HCT116 (cell line): ENCODE data around the gene YLPM1. TPM values are rescaled to one million over a fixed set of nuclear protein-coding genes. Genes with fewer than 3 reads are reported as not detected.

Experiments
- ATAC-seq: fragments of 200-7000 bp; cut with Tn5 transposase; 2 replicates; pipeline ENCODE4 v1.9.1; 2020; ENCODE audit warnings: mild to moderate bottlenecking, moderate library complexity
- BruUV-seq: library from RNA; stranded (reverse); fragments of 400-500 nt; replicated peaks from 2 replicates; lab custom pipeline; 2021; lab: Mats Ljungman, UMichigan
- CTCF ChIA-PET: fragments of 300-600 bp; sonication (Branson Sonifier 250); formaldehyde crosslinking; loops from one replicate; lab custom pipeline; 2021; ENCODE audit warnings: antibody characterized with exemption; lab: Charles Lee
- POLR2A ChIA-PET: fragments of 300-600, 350-600 bp; sonication (Branson Sonifier 250); formaldehyde crosslinking; loops from one replicate; lab custom pipeline; 2021; ENCODE audit warnings: antibody characterized with exemption; lab: Charles Lee
- RAD21 ChIA-PET, 2 experiments: fragments of 300-600 bp; sonication (Branson Sonifier 250); formaldehyde crosslinking; loops; one replicate each; lab custom pipeline; 2023; ENCODE audit warnings: low total read pairs in 2 of 2; ENCODE audit not compliant: uncharacterized antibody in 2 of 2, unreplicated experiment in 2 of 2, low non-redundant PET in 1 of 2; lab: Charles Lee
- DNase-seq: peaks from one replicate; pipeline ENCODE4 v3.0.0-alpha.2; 2010; ENCODE audit warnings: low read depth, low spot score
- H2AFZ ChIP-seq: fragments of 200-600 bp; shearing (Covaris generic), sonication (generic); 2 replicates; pipeline ENCODE4 v1.6.1; 2017; ENCODE audit warnings: low read depth, mixed run types, mixed read lengths, antibody characterized with exemption, low read length; ENCODE audit not compliant: poor library complexity, severe bottlenecking
- H3K27ac ChIP-seq: 2 replicates; pipeline ENCODE4 v1.5.1; 2012; ENCODE audit warnings: low read depth, low read length
- H3K27me3 ChIP-seq: fragments of 200-600 bp; sonication (generic); 2 replicates; pipeline ENCODE4 v1.6.1; 2016; ENCODE audit warnings: mixed run types, low read length, mixed read lengths; ENCODE audit not compliant: insufficient read depth
- H3K36me3 ChIP-seq, 2 experiments: fragments of 200-500 bp in 1 of 2; fragments of 200-600 bp in 1 of 2; sonication (Bioruptor generic) in 1 of 2; sonication (generic) in 1 of 2; 2 replicates each; pipeline versions ENCODE4 v1.5.1 to v1.6.1; 2014 to 2016; ENCODE audit warnings: low read length in 2 of 2, inconsistent platforms in 1 of 2, mixed read lengths in 1 of 2, mixed run types in 1 of 2; ENCODE audit not compliant: insufficient read depth in 2 of 2, control insufficient read depth in 1 of 2
- H3K4me1 ChIP-seq, 2 experiments: fragments of 200-600 bp in 1 of 2; sonication (generic) in 1 of 2; 2 replicates each; pipeline versions ENCODE4 v1.5.1 to v1.6.1; 2012 to 2017; ENCODE audit warnings: low read length in 2 of 2, inconsistent platforms in 1 of 2, mild to moderate bottlenecking in 1 of 2, mixed read lengths in 1 of 2, mixed run types in 1 of 2, moderate library complexity in 1 of 2; ENCODE audit not compliant: insufficient read depth in 2 of 2, control insufficient read depth in 1 of 2
- H3K4me2 ChIP-seq: fragments of 200-600 bp; sonication (generic); 2 replicates; pipeline ENCODE4 v1.6.1; 2017; ENCODE audit warnings: mixed run types, low read length, mixed read lengths
- H3K4me3 ChIP-seq, 2 experiments: fragments of 200-600 bp in 1 of 2; sonication (generic) in 1 of 2; replicated peaks in 1 of 2; 2 replicates each; pipeline ENCODE4 v1.5.1; 2011 to 2016; ENCODE audit warnings: low read length in 2 of 2, control low read depth in 1 of 2, low read depth in 1 of 2, mild to moderate bottlenecking in 1 of 2, mixed read lengths in 1 of 2, mixed run types in 1 of 2
- H3K79me2 ChIP-seq: fragments of 200-600 bp; sonication (generic); 2 replicates; pipeline ENCODE4 v1.6.1; 2017; ENCODE audit warnings: mild to moderate bottlenecking, mixed run types, low read length, moderate library complexity, mixed read lengths; ENCODE audit not compliant: insufficient read depth
- H3K9ac ChIP-seq: fragments of 200-600 bp; sonication (generic); 2 replicates; pipeline ENCODE4 v1.6.1; 2016; ENCODE audit warnings: low read length, mixed read lengths
- H3K9me2 ChIP-seq: fragments of 200-600 bp; sonication (generic), shearing (Covaris generic); 2 replicates; pipeline ENCODE4 v1.6.1; 2017; ENCODE audit warnings: mixed run types, mild to moderate bottlenecking, moderate library complexity; ENCODE audit not compliant: insufficient read depth
- H3K9me3 ChIP-seq, 2 experiments: fragments of 200-500 bp in 1 of 2; fragments of 200-600 bp in 1 of 2; sonication (Bioruptor generic) in 1 of 2; sonication (generic) in 1 of 2; 2 replicates each; pipeline ENCODE4 v1.6.1; 2014 to 2017; ENCODE audit warnings: low read length in 2 of 2, mixed read lengths in 2 of 2, inconsistent platforms in 1 of 2, low read depth in 1 of 2, mild to moderate bottlenecking in 1 of 2, mixed run types in 1 of 2, moderate library complexity in 1 of 2; ENCODE audit not compliant: control insufficient read depth in 1 of 2, insufficient read depth in 1 of 2
- H4K20me1 ChIP-seq: fragments of 200-600 bp; sonication (generic), shearing (Covaris generic); 2 replicates; pipeline ENCODE4 v1.6.1; 2017; ENCODE audit warnings: mixed run types, mild to moderate bottlenecking, moderate library complexity; ENCODE audit not compliant: insufficient read depth
- ATF3 ChIP-seq: IDR thresholded peaks from 2 replicates; pipeline ENCODE4 v1.6.1; 2012
- CEBPB ChIP-seq: IDR thresholded peaks from 2 replicates; pipeline ENCODE4 v1.6.1; 2012; ENCODE audit warnings: low read depth
- EGR1 ChIP-seq: IDR thresholded peaks from 2 replicates; pipeline ENCODE4 v1.6.1; 2012; ENCODE audit warnings: low read depth
- ELF1 ChIP-seq: IDR thresholded peaks from 2 replicates; pipeline ENCODE4 v1.6.1; 2012; ENCODE audit warnings: low read depth, borderline replicate concordance
- EZH2 ChIP-seq: fragments of 200-600 bp; sonication (generic); IDR thresholded peaks from 2 replicates; pipeline ENCODE4 v1.6.1; 2017; ENCODE audit warnings: antibody characterized with exemption, mixed run types
- EZH2phosphoT487 ChIP-seq: fragments of 200-600 bp; IDR thresholded peaks from 2 replicates; pipeline ENCODE4 v1.6.1; 2018; ENCODE audit warnings: antibody characterized with exemption, borderline replicate concordance
- POLR2A ChIP-seq: IDR thresholded peaks from 2 replicates; pipeline ENCODE4 v1.7.0; 2011; ENCODE audit warnings: borderline replicate concordance; ENCODE audit not compliant: insufficient read depth, insufficient read length; ENCODE audit errors: extremely low read depth
- REST ChIP-seq: IDR thresholded peaks from 2 replicates; pipeline ENCODE4 v1.6.1; 2012; ENCODE audit warnings: low read depth
- SIN3A ChIP-seq: IDR thresholded peaks from 2 replicates; pipeline ENCODE4 v1.6.1; 2012; ENCODE audit warnings: low read depth
- SP1 ChIP-seq: IDR thresholded peaks from 2 replicates; pipeline ENCODE4 v1.6.1; 2012; ENCODE audit warnings: low read depth
- SRF ChIP-seq: IDR thresholded peaks from 2 replicates; pipeline ENCODE4 v1.6.1; 2012; ENCODE audit warnings: low read depth
- TCF7L2 ChIP-seq: IDR thresholded peaks from 2 replicates; pipeline ENCODE4 v1.7.0; 2011; ENCODE audit warnings: borderline replicate concordance, inconsistent platforms; ENCODE audit not compliant: insufficient read depth, insufficient read length; ENCODE audit errors: extremely low read depth
- YY1 ChIP-seq: IDR thresholded peaks from 2 replicates; pipeline ENCODE4 v1.6.1; 2011; ENCODE audit warnings: low read length, low read depth, moderate library complexity, mild to moderate bottlenecking; ENCODE audit not compliant: insufficient replicate concordance; ENCODE audit errors: extremely low read depth
- intact Hi-C: fragments of 100-400 bp; cut with micrococcal nuclease; formaldehyde crosslinking; loops from 2 replicates; pipeline ENCODE4 v1.10.0; 2022
- total RNA-seq: library from RNA; stranded (reverse); gene quantifications from one replicate; pipeline ENCODE4 v1.2.1, GENCODE V29; 2021; ENCODE audit not compliant: unreplicated experiment

Gene YLPM1
- total RNA-seq, 1 experiment from 2014 or later, result 55.1 TPM

- Histone ChIP-seq H4K20me1 (no peaks in the 10 kb centered on the region), H3K36me3 (no peaks in the 10 kb centered on the region), H3K27ac (no peak overlapping the region), H3K4me2 (no peak overlapping the region), H3K4me3 (no peak overlapping the region), H3K9me2 (no peaks in the 10 kb centered on the region), H3K9ac (no peak overlapping the region), H3K79me2 (no peaks in the 10 kb centered on the region), H3K4me1 (peaks cover 0 to 4% of the 10 kb centered on the region in 2 experiments; a peak in 1 of 4 replicates), H3K9me3 (no peaks in the 10 kb centered on the region), H3K27me3 (no peaks in the 10 kb centered on the region), H2AFZ (no peak overlapping the region)
- BruUV-seq, result no TSS peak
- ATAC-seq (no peak), DNase-seq (no peak)
- ChIA-PET CTCF (no interaction called here), POLR2A (no interaction called here), RAD21 (no interaction called here)
- intact Hi-C loops, result no loop called here
- TF ChIP-seq SRF, result no peak
- TF ChIP-seq EZH2phosphoT487, result no peak
- no peak for TF ChIP-seq CEBPB
- no peak for TF ChIP-seq EGR1
- no peak for TF ChIP-seq REST
These were observed 93.2 kb downstream of the YLPM1 start for GRCh38 chr14:74856366-74856765.

GRCh38 chr14:74858022-74858421 lies 94.9 kb downstream of the YLPM1 start:
- POLR2A ChIA-PET, result no interaction called here
- RAD21 ChIA-PET, result no interaction called here
- no peak overlapping the region for H2AFZ ChIP-seq
- H3K9ac ChIP-seq, result no peak overlapping the region
- ATAC-seq, result no peak
- no peaks in the 10 kb centered on the region for H3K79me2 ChIP-seq
- H3K4me2 ChIP-seq, result no peak overlapping the region
- intact Hi-C loops, result no loop called here
- peaks cover 0 to 4% of the 10 kb centered on the region in 2 experiments; a peak in 1 of 4 replicates for H3K4me1 ChIP-seq
- no peaks in the 10 kb centered on the region for H3K36me3 ChIP-seq
- no TSS peak for BruUV-seq
- CTCF ChIA-PET, result interaction anchor here (0.5 to 6.9 kb wide), 4 partner anchors 15 to 249 kb away, joined by 3 to 94 read pairs (median 29); partner anchors contain the start of gene PROX2
- H3K27ac ChIP-seq, result no peak overlapping the region
- no peaks in the 10 kb centered on the region for H4K20me1 ChIP-seq
- DNase-seq, result no peak
- no peaks in the 10 kb centered on the region for H3K27me3 ChIP-seq
- no peaks in the 10 kb centered on the region for H3K9me2 ChIP-seq
- no peaks in the 10 kb centered on the region for H3K9me3 ChIP-seq
- H3K4me3 ChIP-seq, result no peak overlapping the region
- TF ChIP-seq EZH2phosphoT487 (no peak), SP1 (no peak), EGR1 (no peak), ATF3 (no peak), YY1 (no peak), TCF7L2 (no peak), REST (no peak), POLR2A (no peak), SRF (no peak), SIN3A (no peak), EZH2 (no peak), ELF1 (no peak)
